HG02981 (cell line): ENCODE measurements around the gene CDR2L.
"Not testable (repeated sequence)": the region's sequence is repeated elsewhere in the genome, so short reads cannot be mapped to it uniquely, and the experiment has no call there.

Source experiments
- ATAC-seq: cut with Tn5 transposase; IDR thresholded peaks from one replicate; pipeline ENCODE4 v1.9.1; 2021; ENCODE audit warnings: mild to moderate bottlenecking, moderate library complexity; ENCODE audit not compliant: unreplicated experiment

CDR2L gene

GRCh38 chr17:75036643-75037268 lies 49.3 kb downstream of the CDR2L start:
- ATAC-seq, result no peak

- no peak for ATAC-seq
These were observed 51.8 kb downstream of the CDR2L start for GRCh38 chr17:75039238-75039637.

- ATAC-seq, result no peak
These were observed 54.3 kb downstream of the CDR2L start for GRCh38 chr17:75041656-75042280.

- not testable (repeated sequence) for ATAC-seq
These were observed 56.4 kb downstream of the CDR2L start for GRCh38 chr17:75043789-75044188.

GRCh38 chr17:75044716-75045115 lies 57.3 kb downstream of the CDR2L start:
- no peak for ATAC-seq

GRCh38 chr17:75045946-75046406 lies 58.5 kb downstream of the CDR2L start:
- not testable (repeated sequence) for ATAC-seq

GRCh38 chr17:75046407-75047289 lies 59.2 kb downstream of the CDR2L start, which contains the start of the genes ATP5PD and KCTD2:
ATP5PD (minus strand) TSS chr17:75046969; CDS start chr17:75042650, 4,319 bp downstream.
KCTD2 (plus strand) TSS chr17:75047225; CDS start chr17:75047251, 26 bp downstream.
- peak; percentile 96 for ATAC-seq

GRCh38 chr17:75047398-75048098 lies 60.1 kb downstream of the CDR2L start:
- peak; percentile 5 for ATAC-seq

GRCh38 chr17:75048249-75048878 lies 60.9 kb downstream of the CDR2L start:
- no peak for ATAC-seq

- ATAC-seq, result no peak
These were observed 61.6 kb downstream of the CDR2L start for GRCh38 chr17:75049057-75049456.

GRCh38 chr17:75049706-75050105 lies 62.3 kb downstream of the CDR2L start:
- ATAC-seq, result no peak

GRCh38 chr17:75051941-75052340 lies 64.5 kb downstream of the CDR2L start:
- ATAC-seq, result no peak
